Nephron (organoid): ENCODE measurements around the gene SRC.

ENCODE experiments used
- H3K27ac Mint-ChIP-seq, 3 experiments: 2 replicates each; pipeline ENCODE4 v1.8.0; 2020; ENCODE audit warnings: mixed read lengths in 3 of 3, mild to moderate bottlenecking in 2 of 3, moderate library complexity in 1 of 3
- H3K27me3 Mint-ChIP-seq: 2 replicates; pipeline ENCODE4 v1.8.0; 2021; ENCODE audit warnings: low read depth, mild to moderate bottlenecking, moderate library complexity, mixed read lengths
- H3K36me3 Mint-ChIP-seq: 2 replicates; pipeline ENCODE4 v1.8.0; 2020; ENCODE audit warnings: low read depth, mixed read lengths
- H3K4me1 Mint-ChIP-seq: 2 replicates; pipeline ENCODE4 v1.8.0; 2020; ENCODE audit warnings: mixed read lengths
- H3K4me3 Mint-ChIP-seq, 3 experiments: 2 replicates each; pipeline ENCODE4 v1.8.0; 2020; ENCODE audit warnings: mild to moderate bottlenecking in 3 of 3, mixed read lengths in 3 of 3, moderate library complexity in 2 of 3
- H3K9me3 Mint-ChIP-seq: 2 replicates; pipeline ENCODE4 v1.8.0; 2020; ENCODE audit warnings: mixed read lengths
- TF ChIP-seq, protein P1 (sequence below), 3 experiments: fragments of 200-600 bp; sonication (generic); IDR thresholded peaks; one replicate each; pipeline ENCODE4 v1.5.0; 2021; ENCODE audit warnings: antibody characterized with exemption in 3 of 3; ENCODE audit not compliant: unreplicated experiment in 3 of 3

Gene SRC

DNA sequence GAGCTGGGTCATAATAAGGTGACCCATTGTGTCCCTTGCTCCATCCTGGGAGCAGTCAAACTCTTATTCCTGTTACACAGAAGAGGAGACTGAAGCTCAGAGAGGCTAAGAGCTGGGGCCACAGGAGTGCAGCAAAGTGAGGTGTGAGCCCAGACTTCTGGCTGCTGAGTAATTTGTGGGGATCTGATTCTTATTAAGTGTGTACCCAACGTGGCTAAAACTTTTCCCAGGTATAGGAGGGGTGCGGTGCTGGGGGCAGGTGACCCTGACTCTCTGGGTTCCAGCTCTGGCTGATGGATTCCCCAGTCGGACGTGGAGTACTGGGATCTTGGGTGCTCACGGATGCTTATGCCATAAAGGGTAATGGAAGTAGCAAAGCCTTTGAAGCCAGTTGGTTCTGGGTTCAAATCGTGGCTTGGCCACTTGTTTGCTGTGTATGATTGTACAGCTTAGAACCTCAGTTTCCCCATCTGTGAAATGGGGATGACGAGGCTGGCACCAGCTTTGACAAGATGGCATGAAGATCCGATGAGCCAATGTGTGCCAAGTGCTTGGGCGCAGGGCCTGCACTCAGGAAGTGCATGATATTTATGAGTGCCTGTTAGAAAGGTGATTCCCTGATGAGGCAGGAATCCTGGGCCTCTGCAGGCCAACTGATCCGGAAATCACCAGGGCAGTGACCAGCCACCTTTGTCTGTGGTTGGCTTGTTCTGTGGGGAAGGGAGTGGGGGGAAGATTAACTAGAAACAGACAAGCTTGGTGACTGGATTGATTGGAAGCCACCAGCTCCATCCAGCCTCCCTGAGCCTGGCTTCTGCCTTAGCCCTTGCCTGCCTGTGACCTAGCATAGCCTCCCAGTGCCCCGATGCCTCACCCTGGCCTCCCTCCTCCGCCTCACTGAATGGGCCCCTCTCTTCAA lies 6.0 kb downstream of the SRC start:
- Mint-ChIP-seq H3K4me3 (no peak overlapping the region), H3K27ac (no peak overlapping the region), H3K4me1 (peaks cover 43% of the 10 kb centered on the region), H3K36me3 (peaks cover 22% of the 10 kb centered on the region), H3K27me3 (no peaks in the 10 kb centered on the region), H3K9me3 (no peaks in the 10 kb centered on the region)
- TF ChIP-seq, protein P1, sequence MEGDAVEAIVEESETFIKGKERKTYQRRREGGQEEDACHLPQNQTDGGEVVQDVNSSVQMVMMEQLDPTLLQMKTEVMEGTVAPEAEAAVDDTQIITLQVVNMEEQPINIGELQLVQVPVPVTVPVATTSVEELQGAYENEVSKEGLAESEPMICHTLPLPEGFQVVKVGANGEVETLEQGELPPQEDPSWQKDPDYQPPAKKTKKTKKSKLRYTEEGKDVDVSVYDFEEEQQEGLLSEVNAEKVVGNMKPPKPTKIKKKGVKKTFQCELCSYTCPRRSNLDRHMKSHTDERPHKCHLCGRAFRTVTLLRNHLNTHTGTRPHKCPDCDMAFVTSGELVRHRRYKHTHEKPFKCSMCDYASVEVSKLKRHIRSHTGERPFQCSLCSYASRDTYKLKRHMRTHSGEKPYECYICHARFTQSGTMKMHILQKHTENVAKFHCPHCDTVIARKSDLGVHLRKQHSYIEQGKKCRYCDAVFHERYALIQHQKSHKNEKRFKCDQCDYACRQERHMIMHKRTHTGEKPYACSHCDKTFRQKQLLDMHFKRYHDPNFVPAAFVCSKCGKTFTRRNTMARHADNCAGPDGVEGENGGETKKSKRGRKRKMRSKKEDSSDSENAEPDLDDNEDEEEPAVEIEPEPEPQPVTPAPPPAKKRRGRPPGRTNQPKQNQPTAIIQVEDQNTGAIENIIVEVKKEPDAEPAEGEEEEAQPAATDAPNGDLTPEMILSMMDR (IDR thresholded peaks at IDR 0.05; ENCODE audit: unreplicated experiment in 3 of 3), result no peak

DNA sequence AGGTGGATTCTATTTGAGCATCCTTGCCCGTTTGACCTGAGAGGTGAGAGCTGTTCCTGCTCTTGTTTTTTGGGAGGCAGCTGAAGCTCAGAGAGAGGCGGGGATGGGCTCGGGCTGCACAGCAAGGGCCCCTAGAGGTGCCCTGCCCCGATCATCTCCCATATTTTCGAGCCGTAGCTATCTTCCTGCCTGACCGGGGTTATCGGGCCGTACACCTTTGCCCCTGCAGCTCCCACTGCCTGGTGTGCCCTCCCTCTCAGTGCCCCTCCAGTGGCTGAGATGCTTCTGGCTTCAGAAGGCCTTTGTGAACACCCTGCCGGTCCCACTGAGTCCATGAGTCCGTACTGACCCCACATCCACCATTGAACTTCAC lies 6.7 kb downstream of the SRC start:
- peak overlapping the region in 2 of 3 experiments; percentile 5 to 52 for H3K4me3 Mint-ChIP-seq
- TF ChIP-seq, protein P1 (IDR thresholded peaks at IDR 0.05; ENCODE audit: unreplicated experiment in 3 of 3), result no peak
- H3K4me1 Mint-ChIP-seq, result peaks cover 44% of the 10 kb centered on the region
- H3K9me3 Mint-ChIP-seq, result no peaks in the 10 kb centered on the region
- no peaks in the 10 kb centered on the region for H3K27me3 Mint-ChIP-seq
- peak overlapping the region in 1 of 3 experiments; percentile 34 for H3K27ac Mint-ChIP-seq
- H3K36me3 Mint-ChIP-seq, result peaks cover 22% of the 10 kb centered on the region

DNA sequence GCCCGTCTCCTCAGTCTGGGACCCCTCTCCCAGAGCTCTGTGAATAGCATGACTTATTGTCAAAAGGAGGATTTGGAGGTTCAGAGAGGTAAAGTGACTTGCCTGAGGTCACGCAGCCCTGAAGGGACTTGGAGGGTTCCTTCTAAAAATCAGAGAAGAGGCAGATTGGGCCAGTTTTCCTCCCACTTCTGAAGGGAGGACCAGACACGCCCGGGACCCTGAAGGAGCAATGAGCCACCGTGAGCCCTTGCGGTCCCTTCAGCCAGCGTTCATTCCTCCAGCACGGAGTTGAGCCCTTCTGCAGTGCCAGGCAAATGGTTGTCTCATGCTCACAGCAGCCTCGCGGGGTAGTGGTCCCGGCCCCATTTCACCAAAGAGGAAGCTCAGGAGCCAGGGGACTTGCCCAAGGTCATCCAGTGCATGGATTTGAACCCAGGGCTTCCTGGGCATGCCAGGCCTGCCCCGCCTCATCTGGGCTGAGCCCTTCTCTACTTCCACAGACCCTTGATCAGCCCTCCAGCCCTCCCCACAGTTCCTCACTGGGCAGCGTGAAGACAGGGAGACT lies 7.4 kb downstream of the SRC start:
- no peaks in the 10 kb centered on the region for H3K27me3 Mint-ChIP-seq
- H3K4me3 Mint-ChIP-seq, result peak overlapping the region in 1 of 3 experiments; percentile 41
- H3K36me3 Mint-ChIP-seq, result peaks cover 22% of the 10 kb centered on the region
- H3K27ac Mint-ChIP-seq, result no peak overlapping the region
- no peaks in the 10 kb centered on the region for H3K9me3 Mint-ChIP-seq
- peaks cover 44% of the 10 kb centered on the region for H3K4me1 Mint-ChIP-seq
- TF ChIP-seq, protein P1 (IDR thresholded peaks at IDR 0.05; ENCODE audit: unreplicated experiment in 3 of 3), result no peak

DNA sequence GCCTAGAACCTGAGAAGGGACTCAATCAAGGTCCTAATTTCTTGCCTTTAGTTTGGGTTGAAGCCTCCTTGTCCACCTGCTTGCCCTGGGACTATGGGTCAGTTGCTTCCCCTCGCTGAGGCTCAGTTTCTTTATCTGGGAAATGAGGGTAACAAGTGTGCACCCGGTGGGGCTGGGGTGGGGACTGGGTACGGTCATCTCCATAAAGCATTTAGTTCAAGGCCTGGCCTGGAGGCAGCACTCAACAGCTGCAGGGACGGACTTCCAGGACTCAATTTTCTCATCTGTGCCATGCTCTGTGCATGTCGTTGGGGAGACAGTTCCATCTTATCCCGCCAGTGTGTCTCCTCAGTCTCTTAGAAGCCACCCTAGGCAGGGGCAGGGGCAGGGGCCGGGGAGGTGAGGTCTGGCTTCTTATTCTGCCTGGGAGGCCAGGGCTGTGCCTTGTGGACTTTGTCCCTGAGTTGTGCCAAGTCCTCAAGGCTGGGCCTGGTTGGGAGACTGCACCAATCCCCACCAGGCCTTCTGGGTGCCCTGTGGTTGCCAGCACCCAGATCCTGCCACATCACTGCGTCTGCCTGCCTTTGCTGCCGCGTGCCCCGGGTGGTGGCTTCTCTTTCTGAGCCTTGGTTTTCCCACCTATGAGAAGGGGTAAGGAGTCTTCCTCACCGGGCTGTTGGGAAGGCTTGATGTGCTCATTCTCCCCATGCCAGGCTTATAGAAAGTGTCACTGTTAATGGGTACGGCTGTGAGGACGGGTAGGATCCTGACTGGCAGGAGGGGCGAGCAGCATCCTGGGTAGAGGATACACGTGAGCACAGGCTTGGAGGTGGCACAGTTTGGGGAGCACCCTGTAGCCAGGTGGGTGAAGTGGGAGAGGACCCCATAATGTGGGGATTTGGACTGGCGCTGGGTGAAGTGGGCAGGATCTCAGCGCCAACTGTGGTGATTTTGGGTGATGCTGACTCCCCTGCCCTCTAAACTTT lies 8.6 kb downstream of the SRC start:
- TF ChIP-seq, protein P1 (IDR thresholded peaks at IDR 0.05; ENCODE audit: unreplicated experiment in 3 of 3), result no peak
- Mint-ChIP-seq H3K4me3 (no peak overlapping the region), H3K27me3 (no peaks in the 10 kb centered on the region), H3K36me3 (peaks cover 14% of the 10 kb centered on the region), H3K4me1 (peaks cover 44% of the 10 kb centered on the region), H3K9me3 (no peaks in the 10 kb centered on the region), H3K27ac (no peak overlapping the region)

DNA sequence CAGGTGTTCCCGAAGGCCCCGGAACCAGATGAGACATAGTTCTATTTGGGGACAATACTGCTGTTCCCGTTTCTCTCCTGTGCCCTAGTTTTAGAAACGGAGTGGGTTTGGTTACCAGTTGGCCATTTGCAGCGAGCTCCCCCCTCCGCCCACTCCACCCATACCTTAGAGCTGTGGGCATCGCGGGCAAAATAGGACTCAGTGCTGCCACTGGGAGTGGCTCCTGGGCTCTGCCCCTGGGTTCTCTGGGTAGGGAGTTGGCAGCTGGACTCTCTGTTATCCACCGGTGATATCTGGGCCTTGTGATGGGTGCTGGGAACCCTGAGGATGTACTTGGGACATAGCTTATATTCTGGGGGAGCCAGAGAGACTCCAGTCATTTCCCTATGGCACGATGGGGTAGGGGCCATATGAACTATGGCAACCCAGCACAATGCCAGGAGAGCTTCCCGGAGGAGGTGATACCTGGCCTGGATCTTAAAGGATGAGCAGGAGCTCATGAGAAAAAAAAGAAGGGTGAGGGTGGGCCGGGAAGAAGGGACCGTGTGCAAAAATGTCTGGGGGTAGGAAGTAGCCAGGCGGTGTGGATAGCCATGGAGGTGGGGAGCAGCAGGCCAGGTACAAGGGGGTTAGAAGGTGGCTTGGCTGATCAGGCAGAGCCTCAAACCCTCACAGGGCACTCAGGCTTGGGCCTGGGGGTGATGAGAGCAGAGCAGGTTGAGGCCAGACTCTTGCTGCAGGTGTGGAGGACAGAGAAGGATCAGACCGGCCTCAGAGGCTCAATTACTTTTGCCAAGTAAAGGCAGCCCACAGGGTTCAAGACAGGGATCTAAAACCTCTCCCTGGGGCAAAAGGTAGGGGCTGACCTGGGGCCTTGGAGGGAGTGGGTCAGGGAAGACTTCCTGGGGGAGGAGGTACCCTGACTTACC lies 9.6 kb downstream of the SRC start:
- H3K27me3 Mint-ChIP-seq, result no peaks in the 10 kb centered on the region
- no peaks in the 10 kb centered on the region for H3K9me3 Mint-ChIP-seq
- H3K36me3 Mint-ChIP-seq, result peaks cover 13% of the 10 kb centered on the region
- peak overlapping the region in 1 of 3 experiments; percentile 35 for H3K27ac Mint-ChIP-seq
- TF ChIP-seq, protein P1 (IDR thresholded peaks at IDR 0.05; ENCODE audit: unreplicated experiment in 3 of 3), result no peak
- peaks cover 53% of the 10 kb centered on the region for H3K4me1 Mint-ChIP-seq
- no peak overlapping the region for H3K4me3 Mint-ChIP-seq
